NCI-H146 treated with DMSO at 0.1 percent for 48 hours (cell line): ENCODE results near the gene OXER1.

Experiments
- DNase-seq: peaks from one replicate; lab custom pipeline; 2025; ENCODE audit not compliant: unreplicated experiment; lab: John Stamatoyannopoulos, UW

OXER1 gene

DNA sequence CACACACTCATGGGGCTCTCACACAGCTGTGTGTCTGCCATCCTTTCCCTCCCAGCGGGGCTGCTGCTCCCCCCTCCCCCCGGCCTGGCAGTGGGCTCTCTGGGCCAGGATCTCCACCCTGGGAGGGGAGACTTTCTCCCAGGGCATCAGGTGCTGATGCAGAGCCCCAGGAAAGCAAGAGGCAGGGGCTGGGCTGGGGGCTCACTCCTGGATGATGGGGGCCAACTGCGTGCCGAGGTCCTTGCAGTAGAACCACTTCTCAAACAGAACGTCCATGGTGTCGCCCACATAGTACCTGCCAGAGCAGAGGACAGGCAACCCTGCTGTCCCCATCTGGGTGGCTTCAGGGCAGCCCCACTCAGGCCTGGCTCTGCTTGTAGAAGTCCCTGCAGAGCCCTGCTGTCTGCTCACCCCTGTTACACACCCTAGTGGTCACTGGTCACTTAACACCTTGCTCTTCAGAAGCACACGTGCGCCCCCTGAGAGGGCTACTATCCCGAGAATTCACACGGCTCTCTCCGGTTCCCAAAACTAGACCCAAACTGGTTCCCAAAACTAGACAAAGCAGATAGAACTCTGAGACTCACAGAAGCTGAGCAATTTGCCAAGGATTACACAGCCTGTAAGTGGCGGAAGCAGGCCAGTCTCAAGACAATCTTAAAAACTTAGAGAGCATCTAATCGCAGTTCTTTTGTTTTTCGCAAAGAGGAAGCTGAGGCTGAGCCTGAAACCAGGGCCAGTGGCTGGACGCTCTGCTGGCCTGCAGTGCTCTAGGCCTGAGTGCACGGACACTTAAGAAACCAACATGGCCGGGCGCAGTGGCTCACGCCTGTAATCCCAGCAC lies 6.6 kb upstream of the OXER1 start:
- DNase-seq = peak; percentile 4

DNA sequence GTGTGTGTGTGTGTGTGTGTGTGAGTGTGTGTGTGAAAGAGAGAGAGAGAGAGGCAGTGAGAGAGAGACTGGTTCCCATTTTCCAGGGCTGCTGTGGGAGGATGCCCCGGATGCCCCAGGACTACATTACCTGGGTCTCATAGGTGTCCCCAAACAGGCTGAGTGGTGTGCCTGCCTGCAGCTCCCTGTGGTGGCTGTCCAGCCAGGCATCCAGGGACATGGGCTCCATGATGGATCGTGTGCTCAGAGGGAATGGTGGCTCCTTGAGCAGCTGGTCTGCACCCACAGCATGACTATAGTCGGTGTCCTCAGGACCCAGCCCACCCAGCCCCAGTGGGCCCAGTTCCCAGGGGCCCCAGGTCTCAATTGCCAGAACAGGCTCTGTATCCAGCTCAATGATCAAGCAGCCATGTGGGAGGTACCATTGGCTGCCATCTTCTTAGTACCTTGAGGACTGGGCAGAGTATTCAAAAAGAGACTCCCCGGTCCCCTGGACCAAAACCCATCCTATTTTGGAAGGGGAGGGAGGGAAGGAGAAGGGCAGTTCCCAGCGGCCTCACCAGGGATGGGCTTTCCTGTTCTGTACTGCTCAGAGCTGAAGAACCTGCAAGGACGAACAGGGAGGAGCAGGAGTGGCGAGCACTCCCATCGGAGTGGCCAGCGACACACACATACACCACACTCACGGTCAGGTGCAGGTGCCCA lies 5.8 kb upstream of the OXER1 start:
- DNase-seq = no peak

DNA sequence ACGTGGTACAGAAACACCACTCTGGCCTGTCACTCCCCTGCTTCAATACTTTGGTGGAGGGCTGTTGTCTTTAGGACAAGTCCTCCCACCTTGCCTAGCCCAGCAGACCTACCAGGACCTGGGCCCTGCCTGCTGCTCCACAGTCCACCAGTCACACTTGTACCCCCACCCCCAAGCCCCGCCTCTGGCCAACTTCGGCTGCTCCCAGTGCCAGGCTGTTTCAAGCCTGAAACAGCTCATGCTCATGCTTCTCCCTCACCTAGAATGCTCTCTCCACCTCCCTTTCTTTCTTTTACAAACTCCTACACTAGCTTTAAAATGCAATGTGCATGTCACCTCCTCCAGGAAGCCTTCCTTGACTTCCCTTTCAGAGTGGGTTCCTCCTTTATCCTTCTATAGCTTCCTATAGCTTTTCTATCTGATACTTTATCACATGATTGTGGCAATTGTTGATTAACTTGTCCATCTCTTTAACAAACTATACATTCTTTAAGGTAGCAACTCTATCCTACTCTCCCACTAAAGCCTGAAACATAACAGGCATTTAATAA lies 4.8 kb upstream of the OXER1 start:
- DNase-seq = no peak

DNA sequence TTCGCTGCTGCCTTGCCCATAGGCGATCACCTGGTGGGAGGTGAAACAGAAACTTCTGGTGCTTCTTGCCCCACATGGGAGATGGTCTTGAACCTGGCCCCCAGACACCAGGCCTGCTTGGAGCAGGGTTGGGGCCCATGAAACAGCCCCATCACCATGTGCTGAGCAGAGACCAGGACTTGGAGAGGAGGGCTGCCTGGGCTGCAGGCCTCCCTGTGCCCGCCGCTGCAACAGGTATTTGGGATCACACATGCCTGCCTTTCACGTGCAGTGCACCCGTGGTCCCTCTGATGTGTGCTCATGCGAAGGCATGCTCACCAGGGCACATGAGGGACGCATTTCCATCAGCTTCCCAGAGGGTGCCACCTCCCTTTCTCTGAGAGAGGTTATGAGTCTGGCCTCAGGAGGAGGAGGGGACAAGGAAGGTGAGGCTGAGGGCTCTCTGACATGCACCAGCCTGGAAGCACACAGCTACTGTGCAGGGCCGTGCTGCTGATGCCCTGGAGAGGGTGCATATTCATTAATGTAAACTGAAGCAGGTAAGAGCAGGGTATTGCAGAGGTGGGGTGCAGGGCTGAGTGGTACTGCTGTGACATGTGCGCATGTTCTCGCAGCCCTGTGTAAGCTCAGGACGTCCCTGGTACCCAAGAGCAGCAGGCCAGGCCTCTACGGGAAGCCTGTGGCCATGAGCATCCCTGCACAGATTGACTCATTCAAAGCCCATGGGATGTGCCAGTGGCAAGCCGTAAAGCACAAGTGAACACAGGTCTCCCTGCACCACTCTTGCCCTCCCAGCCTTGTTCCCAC lies 4.2 kb upstream of the OXER1 start:
- no peak for DNase-seq

DNA sequence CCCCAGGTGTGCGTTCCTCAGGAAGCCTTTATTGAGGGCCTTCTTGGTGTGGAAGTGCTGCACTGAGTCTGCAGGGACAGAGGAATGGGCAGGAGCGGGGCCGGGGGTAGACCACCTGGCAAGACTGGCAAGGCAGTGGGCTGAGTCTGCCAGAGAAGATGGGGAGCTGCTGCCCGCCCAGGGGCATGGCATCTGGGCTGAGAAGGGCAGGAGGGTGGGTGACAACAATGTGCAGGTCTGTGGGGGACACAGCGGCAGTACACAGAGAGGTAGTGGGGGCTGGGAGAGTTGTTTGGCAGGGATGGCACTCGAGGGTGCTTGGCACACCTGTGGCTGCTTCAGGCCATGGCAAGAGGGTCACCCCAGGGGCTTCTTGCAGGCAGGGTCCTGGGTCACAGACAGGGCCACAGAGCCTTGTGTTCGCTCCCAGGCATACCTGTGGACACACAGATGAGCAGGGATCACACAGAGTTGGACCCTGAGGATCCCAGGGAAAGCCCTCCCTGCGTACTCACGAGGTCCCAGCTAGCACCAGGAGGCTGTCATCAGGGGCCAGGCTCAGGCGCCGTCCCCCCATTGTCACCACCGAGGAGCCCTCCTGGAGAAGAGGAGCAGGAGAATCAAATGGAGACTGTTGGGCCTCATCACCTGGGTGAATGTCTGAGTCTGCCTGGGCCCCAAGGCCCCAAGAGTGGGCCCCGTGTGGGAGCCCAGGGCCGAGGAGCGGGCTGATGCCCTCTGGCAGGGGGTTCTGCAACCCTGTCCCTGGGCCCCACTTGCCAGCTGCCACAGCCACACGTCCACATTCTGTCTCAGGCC lies 3.4 kb upstream of the OXER1 start:
- DNase-seq = no peak

DNA sequence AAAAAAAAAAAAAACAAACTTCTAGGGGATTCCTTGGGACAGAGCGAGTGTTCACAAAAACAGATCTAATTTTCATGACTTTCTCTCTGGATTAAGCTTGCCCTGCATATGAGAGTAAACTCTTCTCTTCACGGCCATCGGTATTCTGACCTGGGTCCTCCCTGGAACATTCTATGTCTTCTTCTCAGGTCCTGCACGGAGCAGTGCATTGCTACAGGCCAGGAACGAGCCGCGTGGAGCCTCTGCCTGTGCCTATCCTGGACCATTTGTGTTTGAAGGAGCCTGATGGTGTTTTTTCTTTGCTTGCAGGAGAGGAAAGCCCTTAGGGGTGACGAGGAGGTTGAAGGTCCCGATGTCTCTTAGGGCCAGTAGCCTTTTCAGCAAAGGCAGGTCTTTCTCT lies 1.8 kb upstream of the OXER1 start:
- no peak for DNase-seq

DNA sequence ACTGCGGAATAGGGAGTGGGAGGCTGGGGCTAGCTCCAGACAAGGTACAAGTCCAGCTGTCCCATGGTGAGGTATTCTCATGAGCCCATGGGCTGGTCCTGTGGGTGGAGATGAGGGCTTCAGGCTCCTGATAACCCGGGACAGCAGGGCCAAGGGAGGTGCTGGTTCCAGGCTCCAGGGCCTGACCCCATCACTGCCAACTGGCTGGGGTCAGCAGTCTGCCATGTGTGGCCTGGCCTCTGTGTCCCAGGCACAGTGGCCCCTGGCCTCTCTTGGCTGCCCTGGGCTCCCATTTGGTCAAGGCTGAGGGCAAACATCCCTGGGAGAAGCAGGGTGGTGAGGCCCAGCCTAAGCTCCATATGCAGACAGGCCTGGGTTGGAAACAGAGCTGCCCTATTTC lies 966 bp upstream of the OXER1 start:
- DNase-seq = no peak

DNA sequence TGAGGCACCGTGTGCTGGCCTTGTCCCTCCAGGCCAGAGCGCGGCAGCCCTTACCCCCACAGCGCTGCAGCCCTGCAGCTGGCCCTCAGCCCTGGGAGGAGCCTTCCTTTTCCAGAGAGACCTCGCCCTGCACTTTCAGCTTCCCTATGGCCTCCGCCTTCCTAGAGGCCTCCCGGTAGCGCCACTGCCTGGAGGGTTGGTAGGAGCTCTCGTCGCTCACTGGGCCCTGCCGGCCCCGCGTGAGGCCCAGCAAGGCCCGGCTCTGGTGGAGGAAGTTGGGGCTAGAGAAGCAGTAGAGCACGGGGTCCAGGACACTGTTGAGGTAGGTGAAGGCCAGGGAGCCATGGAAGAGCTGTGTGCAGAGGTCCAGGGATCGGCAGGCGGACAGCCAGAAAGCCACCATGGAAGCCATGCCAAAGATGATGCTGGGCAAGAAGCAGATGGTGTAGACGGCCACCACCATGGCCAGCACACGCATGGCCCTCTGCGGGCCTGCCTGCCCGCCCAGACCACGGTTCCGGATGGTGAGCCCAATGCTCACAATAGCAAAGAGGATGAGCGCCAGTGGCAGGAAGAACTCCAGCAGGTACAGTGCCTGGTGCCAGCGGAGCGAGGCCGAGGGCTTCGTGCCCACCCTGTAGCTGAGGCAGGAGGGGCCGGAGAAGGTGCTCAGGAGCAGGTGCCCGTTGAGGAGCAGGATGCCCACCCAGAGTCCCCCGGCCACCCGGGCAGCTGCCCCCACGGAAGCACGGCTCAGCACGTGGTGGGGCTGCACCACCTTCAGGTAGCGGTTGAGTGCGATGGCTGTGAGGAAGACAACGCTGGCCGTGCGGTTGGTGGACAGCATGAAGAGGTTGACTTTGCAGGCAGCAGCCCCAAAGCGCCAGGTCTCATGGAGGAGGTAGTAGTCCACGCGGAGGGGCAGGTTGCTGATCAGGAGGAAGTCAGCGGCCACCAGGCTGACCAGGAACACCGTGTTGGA lies 821 bp downstream of the OXER1 start:
- DNase-seq = no peak

DNA sequence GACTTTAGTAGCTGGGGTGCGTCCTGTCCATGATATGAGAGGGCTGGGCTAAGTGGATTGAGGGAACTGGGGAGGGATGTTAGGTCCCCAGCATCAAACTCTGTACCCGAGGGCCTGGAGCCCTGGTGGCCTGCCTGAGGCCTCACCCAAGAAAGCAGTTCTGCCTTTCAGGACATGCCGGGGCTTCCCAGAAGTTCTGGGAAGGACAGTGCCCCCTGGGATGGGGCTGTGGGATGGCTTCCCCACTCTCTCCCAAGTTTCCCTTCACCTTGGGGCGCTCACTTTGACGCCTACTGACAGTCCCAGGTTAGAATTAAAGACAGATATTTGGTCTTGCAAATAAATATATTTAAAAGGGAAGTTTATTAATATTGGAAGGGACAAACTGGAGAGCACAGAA lies 1.8 kb downstream of the OXER1 start:
- DNase-seq = no peak

DNA sequence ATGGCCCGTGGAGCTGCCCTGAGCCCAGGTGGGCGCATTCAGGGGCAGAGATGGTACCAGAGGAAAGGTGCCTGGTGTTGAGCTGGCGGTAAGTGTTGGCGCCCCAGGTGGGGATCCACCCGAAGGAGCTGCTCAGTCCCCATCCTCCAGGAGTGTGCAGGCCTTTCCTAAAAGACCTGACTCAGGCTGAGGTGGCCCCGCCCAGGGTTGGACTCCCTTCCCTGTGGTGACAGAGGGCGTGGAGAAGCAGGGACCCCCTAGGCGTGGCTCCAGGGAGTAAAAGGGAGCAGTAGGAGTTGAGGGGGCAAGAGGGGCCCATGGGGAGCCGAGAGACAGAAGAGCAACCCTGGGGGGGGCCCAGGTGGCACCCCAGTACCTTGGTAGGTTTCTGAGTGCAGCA lies 2.4 kb downstream of the OXER1 start:
- no peak for DNase-seq

DNA sequence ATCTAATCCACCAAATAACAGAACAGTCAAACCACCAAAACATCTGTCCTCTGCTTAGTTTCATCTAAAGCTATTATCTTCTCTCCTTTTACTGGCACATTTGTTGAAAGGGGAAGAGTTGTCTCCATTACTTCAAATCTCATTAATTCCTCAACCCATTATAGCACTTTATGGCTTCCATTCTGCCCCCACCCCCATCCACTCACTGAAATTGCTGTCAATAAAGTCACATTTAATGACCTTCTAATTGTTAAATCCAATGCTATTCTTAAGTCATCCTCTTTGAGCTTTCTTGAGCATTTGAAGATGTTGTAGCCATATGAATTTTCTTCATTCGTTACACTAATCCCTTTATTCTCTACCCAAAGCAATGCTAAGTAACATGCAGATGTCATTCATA lies 5.2 kb downstream of the OXER1 start:
- no peak for DNase-seq

DNA sequence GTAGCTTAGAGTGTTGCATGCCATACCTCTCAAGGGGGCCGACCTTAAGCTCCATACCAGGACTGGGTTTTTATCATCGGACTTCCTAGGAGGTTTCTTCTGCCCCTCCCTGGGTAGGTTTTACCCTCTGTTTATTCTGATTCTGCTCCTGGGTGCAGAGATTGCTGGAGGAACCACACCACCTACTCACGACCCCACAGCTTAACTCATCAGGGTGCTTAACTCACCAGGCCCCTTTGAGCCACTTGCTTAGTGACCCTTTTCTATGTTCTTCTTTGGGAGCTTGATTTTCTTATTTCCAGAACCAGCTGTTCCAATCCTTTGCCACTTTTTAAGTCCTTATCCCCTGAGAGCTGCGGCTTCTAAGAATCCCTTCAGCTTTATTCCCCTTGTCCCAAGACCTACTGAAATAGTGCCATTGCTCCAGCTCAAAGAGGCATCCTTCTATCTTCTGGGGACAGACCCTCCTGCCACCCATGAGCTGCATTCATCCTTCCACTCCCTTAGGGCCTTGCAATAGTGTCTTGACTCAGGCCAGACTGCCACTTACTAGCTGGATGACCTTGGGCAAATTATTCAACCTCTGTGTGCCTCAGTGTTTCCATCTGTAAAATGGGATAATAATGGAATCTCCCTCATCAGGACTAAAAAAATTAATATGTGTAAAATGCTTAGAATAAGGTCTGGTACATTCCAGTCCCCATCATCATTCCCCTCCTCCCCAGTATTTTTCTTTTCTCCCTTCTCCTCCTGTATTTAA lies 5.8 kb downstream of the OXER1 start:
- no peak for DNase-seq

DNA sequence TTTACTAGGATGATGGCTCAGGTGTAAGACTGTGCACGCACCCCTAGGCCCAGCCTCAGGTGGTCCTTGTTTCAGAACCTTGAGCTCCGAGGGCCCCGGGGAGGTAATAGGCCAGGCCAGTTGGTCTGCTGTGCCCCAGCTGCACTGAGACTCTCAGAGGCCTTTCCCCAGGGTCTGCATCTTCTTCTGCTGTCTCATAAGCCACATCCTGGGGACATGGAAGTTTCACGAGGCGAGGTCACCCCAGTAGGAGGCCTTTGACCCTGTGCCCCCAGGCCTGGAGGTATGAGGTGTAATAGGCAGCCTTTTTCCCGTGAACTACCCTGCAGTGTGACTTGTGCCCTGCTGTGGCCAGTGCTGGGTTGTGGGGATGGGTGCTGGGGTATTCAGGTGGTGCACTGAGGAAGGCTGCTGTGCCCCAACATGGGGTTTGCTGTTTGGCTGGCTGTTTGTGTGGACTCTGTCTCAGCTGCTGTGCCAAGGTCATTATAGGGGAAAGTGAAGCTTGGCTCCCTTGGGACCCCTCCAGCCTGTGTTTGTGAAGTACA lies 6.9 kb downstream of the OXER1 start:
- no peak for DNase-seq

DNA sequence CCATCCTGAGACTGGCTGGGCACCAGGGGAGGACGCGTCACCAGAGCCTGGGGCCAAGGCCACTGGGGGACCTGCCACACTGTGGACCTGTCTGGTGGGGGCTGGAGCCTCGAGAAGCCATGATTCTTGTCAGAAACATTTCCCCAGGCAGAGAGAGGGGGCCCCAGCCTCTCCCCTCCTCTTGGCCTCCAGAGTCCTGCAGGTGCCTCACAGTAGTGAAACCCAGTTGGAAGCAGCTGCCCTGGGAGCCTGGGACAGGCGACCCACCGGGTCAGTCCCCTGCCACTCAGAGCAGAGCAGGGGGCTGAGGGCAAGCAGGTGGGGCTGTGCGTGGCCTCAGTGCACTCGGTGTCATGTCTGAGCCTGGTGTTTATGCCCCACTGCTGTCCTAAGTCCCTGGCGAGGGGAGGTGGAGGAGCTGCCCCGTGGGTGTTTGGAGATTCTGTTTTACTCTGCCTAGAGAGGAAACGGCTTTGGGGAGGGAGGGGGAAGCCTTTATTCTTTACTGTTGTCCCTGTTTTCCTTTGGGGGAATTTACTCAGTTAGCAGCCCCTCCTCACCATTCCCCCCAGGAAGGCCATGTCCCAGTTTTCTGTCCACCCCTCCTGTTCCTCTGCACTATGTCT lies 7.7 kb downstream of the OXER1 start:
- no peak for DNase-seq

DNA sequence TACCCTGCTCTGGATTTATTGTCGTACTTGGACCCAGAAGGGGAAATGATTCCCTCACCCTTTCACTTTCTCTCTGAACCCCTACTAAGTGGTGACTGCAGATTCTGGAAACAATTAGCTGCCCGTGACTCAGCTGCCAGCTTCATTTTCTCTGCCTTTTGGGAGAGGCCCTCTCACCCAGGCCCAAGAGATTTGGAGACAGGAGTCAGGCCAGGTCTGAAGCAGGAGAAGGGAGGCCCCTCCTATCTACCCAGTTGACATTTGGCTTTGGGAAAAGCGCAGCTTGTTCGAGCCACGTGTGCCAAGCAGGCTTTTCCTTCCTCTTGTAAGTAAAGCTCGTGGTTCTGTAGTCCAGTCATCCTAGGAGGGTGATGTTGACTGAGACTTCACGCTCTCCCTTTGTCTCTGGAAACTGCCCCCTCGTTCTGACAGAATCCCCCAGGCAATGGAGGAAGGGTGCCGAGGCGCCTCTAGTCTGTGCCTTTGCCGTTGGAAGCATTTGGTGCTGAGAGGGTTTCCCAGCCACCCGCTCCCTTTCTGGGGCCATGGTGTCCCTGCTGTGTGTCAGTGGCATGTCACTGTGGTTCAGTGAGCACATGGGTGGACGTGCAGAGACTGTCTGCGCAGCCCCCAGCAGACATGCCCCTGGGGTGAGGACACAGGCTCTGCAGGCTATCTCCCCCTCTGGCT lies 8.6 kb downstream of the OXER1 start:
- no peak for DNase-seq

DNA sequence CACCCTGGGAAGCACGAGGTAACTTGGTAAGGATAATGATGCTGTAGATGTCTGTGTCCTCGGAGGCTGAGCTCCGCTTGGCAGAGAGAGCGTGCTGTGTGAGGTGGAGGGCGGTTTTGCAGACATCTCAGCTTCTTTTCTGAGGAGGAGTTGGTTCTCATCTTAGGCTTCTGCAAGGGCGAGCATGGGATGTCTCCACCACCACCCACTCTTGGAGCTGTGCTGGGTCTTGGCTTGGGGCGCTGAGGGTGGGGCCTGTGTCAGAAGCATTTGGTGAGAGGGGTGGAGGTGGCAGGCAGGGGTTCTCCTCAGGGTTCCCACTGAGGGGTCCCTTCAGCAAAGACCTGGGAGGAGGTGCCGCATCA lies 9.2 kb downstream of the OXER1 start:
- no peak for DNase-seq

DNA sequence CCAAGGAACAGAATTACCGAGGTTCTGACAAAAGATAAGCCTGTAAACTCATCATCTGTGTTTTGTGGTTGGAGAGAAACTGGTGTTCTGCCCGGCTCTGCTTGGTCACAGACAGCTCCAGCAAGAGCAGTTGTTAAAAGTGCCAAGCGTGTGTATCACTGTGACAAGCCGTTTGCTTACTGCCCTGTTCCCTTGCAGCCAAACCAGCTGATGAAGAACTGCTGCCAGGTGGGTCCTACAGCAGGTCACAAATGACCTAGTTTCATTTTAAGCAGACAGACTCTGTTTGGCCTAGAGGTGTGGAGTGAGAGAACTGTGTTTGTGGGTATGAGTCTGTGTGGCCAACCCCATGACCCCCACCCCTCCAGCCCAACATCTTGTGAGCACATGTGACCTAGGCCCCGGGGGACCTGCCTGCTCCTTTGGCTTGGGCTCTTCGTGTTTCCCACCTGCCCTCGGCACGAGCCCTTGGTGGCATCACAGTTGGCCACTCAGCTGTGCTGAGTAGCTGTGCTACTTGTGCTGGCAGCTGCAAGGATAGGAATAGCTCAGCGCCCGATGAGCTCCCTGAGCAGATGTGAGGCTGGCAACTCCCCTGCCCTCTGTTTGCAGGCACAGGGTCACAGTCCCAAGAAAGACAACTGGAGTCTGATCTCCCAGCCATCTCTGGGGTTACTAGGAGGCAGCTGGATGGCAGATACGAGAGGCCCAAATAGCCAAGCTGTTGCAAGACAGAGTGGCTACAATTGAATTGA lies 9.7 kb downstream of the OXER1 start:
- no peak for DNase-seq
